Left ventricle myocardium inferior (tissue), 1 donor: ENCODE data around the gene DNM3. TPM values are rescaled to one million over a fixed set of nuclear protein-coding genes. Genes with fewer than 3 reads are reported as not detected.

Source experiments
- DNase-seq: peaks from one replicate; pipeline ENCODE4 v3.0.0-alpha.2; 2020
- H3K27ac ChIP-seq: fragments of 200-600 bp; replicated peaks from 2 replicates; pipeline ENCODE4 v1.8.0; 2021
- H3K27me3 ChIP-seq: fragments of 200-600 bp; 2 replicates; pipeline ENCODE4 v1.8.0; 2021; ENCODE audit warnings: low read depth
- H3K36me3 ChIP-seq: fragments of 200-600 bp; 2 replicates; pipeline ENCODE4 v1.8.0; 2021
- H3K4me1 ChIP-seq: fragments of 200-600 bp; 2 replicates; pipeline ENCODE4 v1.8.0; 2021
- H3K4me3 ChIP-seq: fragments of 200-600 bp; 2 replicates; pipeline ENCODE4 v1.8.0; 2021; ENCODE audit warnings: mild to moderate bottlenecking, moderate library complexity
- H3K9me3 ChIP-seq: fragments of 200-600 bp; replicated peaks from 2 replicates; pipeline ENCODE4 v1.8.0; 2021
- CTCF ChIP-seq: fragments of 200-600 bp; IDR thresholded peaks from 2 replicates; pipeline ENCODE4 v1.8.0; 2021; ENCODE audit warnings: antibody characterized with exemption, mild to moderate bottlenecking, borderline replicate concordance
- intact Hi-C: fragments of 100-400 bp; cut with micrococcal nuclease; formaldehyde crosslinking; loops from one replicate; pipeline ENCODE4 v1.11.0; 2022
- total RNA-seq: library from RNA; stranded (reverse); fragmentation: NEBNext Ultra II Directional; extraction: Animal tissue kit (Norgen Biotek cat#: 25700); gene quantifications from one replicate; pipeline ENCODE4 v1.2.1, GENCODE V29; 2021
- donor health status: DM: no; HTN: yes; CAD: no; lungs with severe emphysema.

Gene DNM3
- total RNA-seq, 1 donor from 2014 or later: 1.2 TPM

GRCh38 chr1:171998711-171999110, 157.4 kb downstream of the DNM3 start:
- TF ChIP-seq CTCF: no peak
- no peak overlapping the region for H3K4me3 ChIP-seq
- intact Hi-C loops: no loop called here
- H3K9me3 ChIP-seq: no peaks in the 10 kb centered on the region
- no peak for DNase-seq
- H3K27ac ChIP-seq: no peak overlapping the region
- H3K4me1 ChIP-seq: no peaks in the 10 kb centered on the region
- H3K27me3 ChIP-seq: no peaks in the 10 kb centered on the region
- no peaks in the 10 kb centered on the region for H3K36me3 ChIP-seq

GRCh38 chr1:171999756-172000155, 158.5 kb downstream of the DNM3 start:
- Histone ChIP-seq H3K27me3 (no peaks in the 10 kb centered on the region), H3K4me3 (no peak overlapping the region), H3K9me3 (no peaks in the 10 kb centered on the region), H3K36me3 (no peaks in the 10 kb centered on the region), H3K4me1 (no peaks in the 10 kb centered on the region), H3K27ac (no peak overlapping the region)
- intact Hi-C loops: no loop called here
- no peak for TF ChIP-seq CTCF
- DNase-seq: no peak

- no peaks in the 10 kb centered on the region for H3K4me1 ChIP-seq
- no peak overlapping the region for H3K4me3 ChIP-seq
- no peak for DNase-seq
- no peak for TF ChIP-seq CTCF
- no peaks in the 10 kb centered on the region for H3K36me3 ChIP-seq
- H3K27ac ChIP-seq: no peak overlapping the region
- no peaks in the 10 kb centered on the region for H3K27me3 ChIP-seq
- intact Hi-C loops: no loop called here
- H3K9me3 ChIP-seq: no peaks in the 10 kb centered on the region
These were observed 160.0 kb downstream of the DNM3 start for GRCh38 chr1:172001288-172001687.

GRCh38 chr1:172002725-172003345, 161.5 kb downstream of the DNM3 start:
- DNase-seq: no peak
- Histone ChIP-seq H3K27me3 (no peaks in the 10 kb centered on the region), H3K9me3 (no peaks in the 10 kb centered on the region), H3K4me3 (no peak overlapping the region), H3K36me3 (no peaks in the 10 kb centered on the region), H3K4me1 (no peaks in the 10 kb centered on the region), H3K27ac (no peak overlapping the region)
- TF ChIP-seq CTCF: peak; percentile 78
- intact Hi-C loops: no loop called here

- Histone ChIP-seq H3K36me3 (no peaks in the 10 kb centered on the region), H3K27ac (no peak overlapping the region), H3K4me3 (no peak overlapping the region), H3K27me3 (no peaks in the 10 kb centered on the region), H3K9me3 (no peaks in the 10 kb centered on the region), H3K4me1 (no peaks in the 10 kb centered on the region)
- DNase-seq: no peak
- TF ChIP-seq CTCF: no peak
- intact Hi-C loops: no loop called here
These were observed 162.7 kb downstream of the DNM3 start for GRCh38 chr1:172003766-172004530.
